Testis (tissue), 2 donors: ENCODE measurements around the gene TBC1D1.

Experiments
- POLR2A ChIP-seq: fragments of 450-650 bp; IDR thresholded peaks from one replicate; pipeline ENCODE4 v1.6.1; 2017; ENCODE audit warnings: antibody characterized with exemption, mild to moderate bottlenecking, moderate library complexity
- TF ChIP-seq, protein P1 (sequence below), 3 experiments: fragments of 450-650 bp in 2 of 3; fragments of 200-600 bp in 1 of 3; sonication (generic) in 1 of 3; IDR thresholded peaks; one replicate each; pipeline ENCODE4 v1.5.1; 2016 to 2019; ENCODE audit warnings: antibody characterized with exemption in 3 of 3, mild to moderate bottlenecking in 2 of 3, moderate library complexity in 1 of 3

DNA sequence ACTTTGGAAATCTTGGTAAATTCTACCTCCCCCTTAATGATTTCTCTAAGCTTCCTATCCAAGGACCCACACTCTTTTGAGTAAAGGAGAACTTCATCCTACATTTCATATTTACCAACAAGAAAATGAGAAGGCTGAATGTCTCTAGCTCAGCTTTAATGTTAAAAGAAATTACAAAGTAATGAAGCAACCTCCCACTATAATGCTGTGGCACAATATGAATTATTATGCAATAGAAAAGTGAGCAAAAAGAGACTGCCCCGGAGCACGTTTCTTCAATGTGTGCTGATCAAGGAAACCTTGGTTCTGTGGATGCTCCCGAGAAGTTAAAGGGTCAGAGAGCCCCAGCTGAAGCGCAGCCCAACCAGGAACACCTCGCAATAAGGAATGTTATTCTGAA lies 9.1 kb upstream of the TBC1D1 start:
- TF ChIP-seq, protein P1, sequence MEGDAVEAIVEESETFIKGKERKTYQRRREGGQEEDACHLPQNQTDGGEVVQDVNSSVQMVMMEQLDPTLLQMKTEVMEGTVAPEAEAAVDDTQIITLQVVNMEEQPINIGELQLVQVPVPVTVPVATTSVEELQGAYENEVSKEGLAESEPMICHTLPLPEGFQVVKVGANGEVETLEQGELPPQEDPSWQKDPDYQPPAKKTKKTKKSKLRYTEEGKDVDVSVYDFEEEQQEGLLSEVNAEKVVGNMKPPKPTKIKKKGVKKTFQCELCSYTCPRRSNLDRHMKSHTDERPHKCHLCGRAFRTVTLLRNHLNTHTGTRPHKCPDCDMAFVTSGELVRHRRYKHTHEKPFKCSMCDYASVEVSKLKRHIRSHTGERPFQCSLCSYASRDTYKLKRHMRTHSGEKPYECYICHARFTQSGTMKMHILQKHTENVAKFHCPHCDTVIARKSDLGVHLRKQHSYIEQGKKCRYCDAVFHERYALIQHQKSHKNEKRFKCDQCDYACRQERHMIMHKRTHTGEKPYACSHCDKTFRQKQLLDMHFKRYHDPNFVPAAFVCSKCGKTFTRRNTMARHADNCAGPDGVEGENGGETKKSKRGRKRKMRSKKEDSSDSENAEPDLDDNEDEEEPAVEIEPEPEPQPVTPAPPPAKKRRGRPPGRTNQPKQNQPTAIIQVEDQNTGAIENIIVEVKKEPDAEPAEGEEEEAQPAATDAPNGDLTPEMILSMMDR (IDR thresholded peaks at IDR 0.05) = no peak
- no peak for TF ChIP-seq POLR2A
